Aorta (tissue), 5 donors: ENCODE measurements around the gene ZNF277. TPM values are rescaled to one million over a fixed set of nuclear protein-coding genes. Genes with fewer than 3 reads are reported as not detected.

Experiments
- ATAC-seq: fragments of 200-7000 bp; cut with Tn5 transposase; one replicate; pipeline ENCODE4 v1.9.1; 2022; ENCODE audit warnings: moderate library complexity; ENCODE audit not compliant: low FRiP score
- DNase-seq, 2 donors: peaks; one replicate each; pipeline ENCODE4 v3.0.0-alpha.2; 2020
- H3K27ac ChIP-seq, 2 donors: one replicate each; pipeline ENCODE4 v1.5.1; 2013; ENCODE audit warnings: low read length in 2 of 2, mild to moderate bottlenecking in 2 of 2, moderate library complexity in 2 of 2, control low read depth in 1 of 2, inconsistent platforms in 1 of 2, low read depth in 1 of 2
- H3K27me3 ChIP-seq, 2 donors: one replicate each; pipeline ENCODE4 v1.6.1; 2013; ENCODE audit warnings: control low read depth in 1 of 2, low read length in 1 of 2, mild to moderate bottlenecking in 1 of 2, moderate library complexity in 1 of 2; ENCODE audit not compliant: insufficient read depth in 2 of 2, control insufficient read depth in 1 of 2
- H3K36me3 ChIP-seq, 2 donors: one replicate each; pipeline ENCODE4 v1.6.1; 2013; ENCODE audit warnings: control low read depth in 1 of 2, low read length in 1 of 2, mild to moderate bottlenecking in 1 of 2; ENCODE audit not compliant: insufficient read depth in 2 of 2, control insufficient read depth in 1 of 2
- H3K4me1 ChIP-seq, 2 donors: one replicate each; pipeline ENCODE4 v1.6.1; 2013; ENCODE audit warnings: low read length in 2 of 2, control low read depth in 1 of 2, mild to moderate bottlenecking in 1 of 2, moderate library complexity in 1 of 2; ENCODE audit not compliant: insufficient read depth in 2 of 2, control insufficient read depth in 1 of 2
- H3K4me3 ChIP-seq, 2 donors: one replicate each; pipeline ENCODE4 v1.5.1; 2013; ENCODE audit warnings: low read length in 2 of 2, control low read depth in 1 of 2, mild to moderate bottlenecking in 1 of 2
- H3K9me3 ChIP-seq: one replicate; pipeline ENCODE4 v1.6.1; 2013; ENCODE audit warnings: mild to moderate bottlenecking, low read length; ENCODE audit not compliant: control insufficient read depth
- WGBS, 2 donors: extraction: QIAGEN DNeasy Blood & Tissue Kit; methylation state at CpG; one replicate each; pipeline ENCODE4 v1.1.7; 2013; 5-methylcytosine and 5-hydroxymethylcytosine counted together
- intact Hi-C, 2 donors: fragments of 100-400 bp; cut with DNase I; formaldehyde crosslinking; loops; one replicate each; pipeline versions ENCODE4 v1.14.2 to v1.15.0; 2022
- polyA plus RNA-seq, 2 donors: library from polyadenylated mRNA; stranded (reverse); fragments of 200-250 nt; gene quantifications; one replicate each; pipeline ENCODE4 v1.2.3, GENCODE V29; 2013
- total RNA-seq, 2 donors: library from RNA; stranded (reverse); fragmentation: NEBNext Ultra II Directional; extraction: Animal tissue kit (Norgen Biotek cat#: 25700); gene quantifications; one replicate each; pipeline ENCODE4 v1.2.1, GENCODE V29; 2021
- donor health status: healthy with polysubstance abuse.
- donor health status: Bipolar disorder and iron deficiency.
- donor health status: DM: no; HTN: no; CAD: no.
- donor health status: DM: no; HTN: no; CAD: no.
- donor health status: DM: yes; HTN: yes; CAD: no.

The ZNF277 gene
- total and polyA plus RNA-seq, 4 donors, result 17.8 to 41.6 (median 21.0) TPM

- Histone ChIP-seq H3K9me3 (no peaks in the 10 kb centered on the region), H3K27ac (no peak overlapping the region), H3K36me3 (peaks cover 2 to 6% of the 10 kb centered on the region in 2 donors), H3K4me1 (no peaks in the 10 kb centered on the region), H3K4me3 (no peak overlapping the region), H3K27me3 (no peaks in the 10 kb centered on the region)
- intact Hi-C loops, result no loop called here
- no peak for ATAC-seq
- 97 to 98% methylated on average over 4 of the region's 4 CpGs for WGBS, 2 donors
- DNase-seq, result no peak
These were observed 132.3 kb downstream of the ZNF277 start for GRCh38 chr7:112338786-112339185.

- no peak for ATAC-seq
- WGBS, 2 donors, result 7 to 10% methylated on average over 2 of the region's 2 CpGs
- no peaks in the 10 kb centered on the region for H3K27me3 ChIP-seq
- intact Hi-C loops, result no loop called here
- DNase-seq, result no peak
- no peak overlapping the region for H3K4me3 ChIP-seq
- H3K9me3 ChIP-seq, result no peaks in the 10 kb centered on the region
- H3K27ac ChIP-seq, result no peak overlapping the region
- H3K4me1 ChIP-seq, result no peaks in the 10 kb centered on the region
- peaks cover 2 to 6% of the 10 kb centered on the region in 2 donors for H3K36me3 ChIP-seq
These were observed 135.0 kb downstream of the ZNF277 start for GRCh38 chr7:112341464-112341863.

GRCh38 chr7:112346381-112347060 is 140.0 kb downstream of the ZNF277 start:
- intact Hi-C loops, result no loop called here
- 34 to 39% methylated on average over 4 of the region's 4 CpGs for WGBS, 2 donors
- ATAC-seq (no peak), DNase-seq (no peak)
- H3K4me1 ChIP-seq, result peaks cover 0 to 7% of the 10 kb centered on the region in 2 donors
- H3K36me3 ChIP-seq, result peaks cover 0 to 6% of the 10 kb centered on the region in 2 donors
- H3K27me3 ChIP-seq, result no peaks in the 10 kb centered on the region
- H3K4me3 ChIP-seq, result no peak overlapping the region
- no peaks in the 10 kb centered on the region for H3K9me3 ChIP-seq
- H3K27ac ChIP-seq, result peak overlapping the region in 1 of 2 donors; percentile 28

GRCh38 chr7:112347088-112347487 is 140.6 kb downstream of the ZNF277 start:
- Histone ChIP-seq H3K36me3 (peaks cover 0 to 5% of the 10 kb centered on the region in 2 donors), H3K27me3 (no peaks in the 10 kb centered on the region), H3K4me3 (no peak overlapping the region), H3K4me1 (peaks cover 0 to 7% of the 10 kb centered on the region in 2 donors), H3K27ac (peak overlapping the region in 1 of 2 donors; percentile 28), H3K9me3 (no peaks in the 10 kb centered on the region)
- intact Hi-C loops, result no loop called here
- DNase-seq, result no peak
- no peak for ATAC-seq

GRCh38 chr7:112350585-112350984 is 144.1 kb downstream of the ZNF277 start:
- H3K4me1 ChIP-seq, result peaks cover 0 to 7% of the 10 kb centered on the region in 2 donors
- ATAC-seq (no peak), DNase-seq (no peak)
- H3K4me3 ChIP-seq, result no peak overlapping the region
- no peaks in the 10 kb centered on the region for H3K9me3 ChIP-seq
- H3K27ac ChIP-seq, result no peak overlapping the region
- no peaks in the 10 kb centered on the region for H3K27me3 ChIP-seq
- intact Hi-C loops, result no loop called here
- 85 to 89% methylated on average over 1 of the region's 1 CpG for WGBS, 2 donors
- H3K36me3 ChIP-seq, result no peaks in the 10 kb centered on the region

GRCh38 chr7:112356596-112356995 is 150.1 kb downstream of the ZNF277 start:
- H3K9me3 ChIP-seq, result no peaks in the 10 kb centered on the region
- no peak overlapping the region for H3K4me3 ChIP-seq
- no peak overlapping the region for H3K27ac ChIP-seq
- ATAC-seq (no peak), DNase-seq (no peak)
- intact Hi-C loops, result no loop called here
- H3K4me1 ChIP-seq, result no peaks in the 10 kb centered on the region
- no peaks in the 10 kb centered on the region for H3K27me3 ChIP-seq
- WGBS, 2 donors, result 68 to 75% methylated on average over 2 of the region's 2 CpGs
- no peaks in the 10 kb centered on the region for H3K36me3 ChIP-seq

- intact Hi-C loops, result no loop called here
- no peaks in the 10 kb centered on the region for H3K36me3 ChIP-seq
- ATAC-seq (no peak), DNase-seq (no peak)
- H3K27me3 ChIP-seq, result no peaks in the 10 kb centered on the region
- 72% methylated on average over 4 of the region's 4 CpGs for WGBS, 2 donors
- no peaks in the 10 kb centered on the region for H3K4me1 ChIP-seq
- H3K27ac ChIP-seq, result no peak overlapping the region
- H3K9me3 ChIP-seq, result no peaks in the 10 kb centered on the region
- no peak overlapping the region for H3K4me3 ChIP-seq
These were observed 150.6 kb downstream of the ZNF277 start for GRCh38 chr7:112357136-112357535.

- Histone ChIP-seq H3K27me3 (no peaks in the 10 kb centered on the region), H3K27ac (no peak overlapping the region), H3K4me1 (no peaks in the 10 kb centered on the region), H3K4me3 (no peak overlapping the region), H3K36me3 (no peaks in the 10 kb centered on the region), H3K9me3 (no peaks in the 10 kb centered on the region)
- no peak for ATAC-seq
- DNase-seq, result no peak
- intact Hi-C loops, result no loop called here
These were observed 152.0 kb downstream of the ZNF277 start for GRCh38 chr7:112358513-112358912.

GRCh38 chr7:112359086-112359485 is 152.6 kb downstream of the ZNF277 start:
- H3K4me1 ChIP-seq, result no peaks in the 10 kb centered on the region
- no peaks in the 10 kb centered on the region for H3K27me3 ChIP-seq
- no peaks in the 10 kb centered on the region for H3K9me3 ChIP-seq
- ATAC-seq, result no peak
- DNase-seq, result no peak
- no peak overlapping the region for H3K27ac ChIP-seq
- no peak overlapping the region for H3K4me3 ChIP-seq
- intact Hi-C loops, result no loop called here
- H3K36me3 ChIP-seq, result no peaks in the 10 kb centered on the region
